Hepatocyte (in vitro differentiated cells): ENCODE data around the gene SRSF11. TPM values are rescaled to one million over a fixed set of nuclear protein-coding genes. Genes with fewer than 3 reads are reported as not detected.

Source experiments
- DNase-seq: peaks from one replicate; pipeline ENCODE4 v3.0.0-alpha.2; 2016; ENCODE audit warnings: low spot score
- H2AFZ ChIP-seq: fragments of 200-600 bp; sonication (generic); 2 replicates; pipeline ENCODE4 v1.6.0; 2016; ENCODE audit warnings: antibody characterized with exemption, mild to moderate bottlenecking
- H3K27ac ChIP-seq: fragments of 200-600 bp; sonication (generic); 2 replicates; pipeline ENCODE4 v1.5.1; 2016; ENCODE audit warnings: mild to moderate bottlenecking
- H3K27me3 ChIP-seq: fragments of 200-600 bp; sonication (generic); 2 replicates; pipeline ENCODE4 v1.6.1; 2016
- H3K36me3 ChIP-seq: fragments of 200-600 bp; sonication (generic); replicated peaks from 2 replicates; pipeline ENCODE4 v1.5.1; 2016; ENCODE audit warnings: low read depth; ENCODE audit not compliant: insufficient read depth
- H3K4me1 ChIP-seq: fragments of 200-600 bp; sonication (generic); 2 replicates; pipeline ENCODE4 v1.5.1; 2016; ENCODE audit warnings: mild to moderate bottlenecking, moderate library complexity; ENCODE audit not compliant: insufficient read depth
- H3K4me2 ChIP-seq: fragments of 200-600 bp; sonication (generic); 2 replicates; pipeline ENCODE4 v1.6.0; 2016
- H3K4me3 ChIP-seq: fragments of 200-600 bp; sonication (generic); 2 replicates; pipeline ENCODE4 v1.5.1; 2016; ENCODE audit warnings: mild to moderate bottlenecking
- H3K79me2 ChIP-seq: fragments of 200-600 bp; sonication (generic); 2 replicates; pipeline ENCODE4 v1.6.0; 2017; ENCODE audit warnings: mild to moderate bottlenecking
- H3K9me2 ChIP-seq: fragments of 200-600 bp; sonication (generic); replicated peaks from 2 replicates; pipeline ENCODE4 v1.6.0; 2017; ENCODE audit warnings: mild to moderate bottlenecking; ENCODE audit not compliant: insufficient read depth
- H3K9me3 ChIP-seq: fragments of 200-600 bp; sonication (generic); 2 replicates; pipeline ENCODE4 v1.5.1; 2016; ENCODE audit warnings: low read depth, mild to moderate bottlenecking
- H4K20me1 ChIP-seq: fragments of 200-600 bp; sonication (generic); 2 replicates; pipeline ENCODE4 v1.6.0; 2016; ENCODE audit warnings: mild to moderate bottlenecking; ENCODE audit not compliant: insufficient read depth, poor library complexity, severe bottlenecking
- EZH2 ChIP-seq: fragments of 200-600 bp; sonication (generic); IDR thresholded peaks from 2 replicates; pipeline ENCODE4 v1.6.1; 2016; ENCODE audit warnings: antibody characterized with exemption, mild to moderate bottlenecking, borderline replicate concordance
- EZH2phosphoT487 ChIP-seq: fragments of 200-600 bp; sonication (generic); IDR thresholded peaks from one replicate; pipeline ENCODE4 v1.6.1; 2018; ENCODE audit warnings: antibody characterized with exemption, mild to moderate bottlenecking, low read depth, moderate library complexity; ENCODE audit not compliant: unreplicated experiment, severe bottlenecking
- WGBS: methylation state at CpG from one replicate; pipeline ENCODE4 v1.1.6; 2016; ENCODE audit warnings: low lambda C conversion rate; ENCODE audit errors: missing lambda C conversion rate; 5-methylcytosine and 5-hydroxymethylcytosine counted together
- polyA plus RNA-seq: library from polyadenylated mRNA; unstranded; fragments of >200 nt; fragmentation: Nextera tagmentation; extraction: Ambion mirVana; gene quantifications from 2 replicates; pipeline ENCODE4 v1.2.1, GENCODE V29; 2016
- total RNA-seq: library from RNA; depleted of rRNA; stranded (reverse); fragments of >200 nt; gene quantifications from 2 replicates; pipeline ENCODE4 v1.2.3, GENCODE V29; 2014
- TF ChIP-seq, protein P1 (sequence below): fragments of 200-600 bp; sonication (generic); IDR thresholded peaks from 2 replicates; pipeline ENCODE4 v1.5.1; 2016; ENCODE audit warnings: antibody characterized with exemption, mild to moderate bottlenecking; ENCODE audit not compliant: poor library complexity

The SRSF11 gene
- total and polyA plus RNA-seq, 2 experiments from 2014 or later: 161 to 185 TPM

DNA sequence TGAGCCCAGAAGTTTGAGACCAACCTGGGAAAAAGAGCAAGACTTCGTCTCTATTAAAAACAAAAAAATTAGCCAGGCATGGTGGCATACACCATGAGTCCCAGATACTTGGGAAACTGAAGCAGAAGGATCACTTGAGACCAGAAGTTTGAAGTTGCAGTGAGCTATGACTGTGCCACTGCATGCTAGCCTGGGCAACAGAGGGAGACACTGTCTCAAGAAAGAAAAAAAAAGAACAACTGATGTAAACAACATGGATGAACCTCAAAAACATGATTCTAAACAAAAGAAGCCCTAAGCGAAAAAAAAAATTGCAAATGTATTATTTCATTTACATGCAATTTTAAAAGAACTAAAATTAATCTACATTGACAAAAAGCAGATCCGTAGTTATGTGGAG is 24.8 kb upstream of the SRSF11 start:
- no peak overlapping the region for H3K4me3 ChIP-seq
- no peak for DNase-seq
- no peaks in the 10 kb centered on the region for H3K4me1 ChIP-seq
- H3K9me2 ChIP-seq: no peaks in the 10 kb centered on the region
- TF ChIP-seq, protein P1, sequence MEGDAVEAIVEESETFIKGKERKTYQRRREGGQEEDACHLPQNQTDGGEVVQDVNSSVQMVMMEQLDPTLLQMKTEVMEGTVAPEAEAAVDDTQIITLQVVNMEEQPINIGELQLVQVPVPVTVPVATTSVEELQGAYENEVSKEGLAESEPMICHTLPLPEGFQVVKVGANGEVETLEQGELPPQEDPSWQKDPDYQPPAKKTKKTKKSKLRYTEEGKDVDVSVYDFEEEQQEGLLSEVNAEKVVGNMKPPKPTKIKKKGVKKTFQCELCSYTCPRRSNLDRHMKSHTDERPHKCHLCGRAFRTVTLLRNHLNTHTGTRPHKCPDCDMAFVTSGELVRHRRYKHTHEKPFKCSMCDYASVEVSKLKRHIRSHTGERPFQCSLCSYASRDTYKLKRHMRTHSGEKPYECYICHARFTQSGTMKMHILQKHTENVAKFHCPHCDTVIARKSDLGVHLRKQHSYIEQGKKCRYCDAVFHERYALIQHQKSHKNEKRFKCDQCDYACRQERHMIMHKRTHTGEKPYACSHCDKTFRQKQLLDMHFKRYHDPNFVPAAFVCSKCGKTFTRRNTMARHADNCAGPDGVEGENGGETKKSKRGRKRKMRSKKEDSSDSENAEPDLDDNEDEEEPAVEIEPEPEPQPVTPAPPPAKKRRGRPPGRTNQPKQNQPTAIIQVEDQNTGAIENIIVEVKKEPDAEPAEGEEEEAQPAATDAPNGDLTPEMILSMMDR: no peak
- TF ChIP-seq EZH2phosphoT487 (no peak), EZH2 (no peak)
- no peaks in the 10 kb centered on the region for H4K20me1 ChIP-seq
- H3K4me2 ChIP-seq: no peak overlapping the region
- WGBS: 89% methylated on average over 3 of the region's 3 CpGs
- no peak overlapping the region for H3K27ac ChIP-seq
- peaks cover 83% of the 10 kb centered on the region for H3K79me2 ChIP-seq
- no peaks in the 10 kb centered on the region for H3K9me3 ChIP-seq
- H2AFZ ChIP-seq: no peak overlapping the region
- H3K27me3 ChIP-seq: no peaks in the 10 kb centered on the region
- no peaks in the 10 kb centered on the region for H3K36me3 ChIP-seq

DNA sequence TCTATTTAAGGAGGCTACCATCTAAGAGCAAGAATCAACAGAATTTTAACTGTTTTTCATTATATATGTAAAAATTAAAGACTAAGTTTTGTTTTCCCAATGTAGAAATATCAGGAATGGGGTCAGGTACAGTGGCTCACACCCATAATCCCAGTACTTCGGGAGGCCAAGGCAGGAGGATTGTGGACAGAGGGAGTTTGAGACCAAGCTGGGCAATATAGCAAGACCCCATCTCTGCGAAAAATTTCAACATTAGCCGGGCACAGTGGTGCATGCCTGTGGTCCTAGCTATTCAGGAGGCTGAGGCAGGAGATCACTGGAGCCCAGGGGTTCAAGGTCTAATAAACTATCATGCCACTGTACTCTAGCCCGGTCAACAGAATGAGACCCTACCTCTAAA is 21.1 kb upstream of the SRSF11 start:
- TF ChIP-seq EZH2: no peak
- TF ChIP-seq, protein P1: no peak
- no peak for TF ChIP-seq EZH2phosphoT487
- Histone ChIP-seq H4K20me1 (no peaks in the 10 kb centered on the region), H3K4me1 (no peaks in the 10 kb centered on the region), H3K9me3 (no peaks in the 10 kb centered on the region), H3K4me2 (no peak overlapping the region), H3K4me3 (no peak overlapping the region), H3K27me3 (no peaks in the 10 kb centered on the region), H3K79me2 (peaks cover 91% of the 10 kb centered on the region), H3K27ac (no peak overlapping the region), H3K36me3 (no peaks in the 10 kb centered on the region), H3K9me2 (no peaks in the 10 kb centered on the region), H2AFZ (no peak overlapping the region)
- no peak for DNase-seq
- 99% methylated on average over 4 of the region's 4 CpGs for WGBS

DNA sequence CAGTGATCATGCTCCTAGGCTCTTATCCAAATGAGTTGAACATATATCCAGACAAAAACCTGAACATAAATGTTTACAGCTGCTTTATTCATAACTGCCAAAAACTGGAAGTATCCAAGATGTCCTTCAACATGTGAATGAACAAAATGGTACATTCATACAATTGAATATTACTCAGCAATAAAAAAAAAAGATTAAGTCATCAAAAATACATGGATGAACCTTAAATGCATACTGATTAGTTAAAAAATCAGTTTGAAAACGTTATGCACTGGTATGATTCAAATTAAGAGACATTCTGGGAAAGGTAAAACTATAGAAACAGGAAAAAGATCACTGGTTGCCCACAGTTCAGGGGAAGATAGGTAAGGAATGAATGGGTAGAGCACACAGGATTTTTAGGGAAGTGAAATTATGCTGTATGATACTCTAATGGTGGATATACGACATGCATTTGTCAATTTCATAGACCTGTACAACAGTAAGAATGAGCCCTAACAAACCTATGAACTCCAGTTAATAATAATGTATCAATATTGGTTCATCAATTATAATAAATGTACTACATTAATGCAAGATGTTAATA is 18.9 kb upstream of the SRSF11 start:
- no peak overlapping the region for H3K27ac ChIP-seq
- no peaks in the 10 kb centered on the region for H3K9me3 ChIP-seq
- WGBS: 78% methylated on average over 2 of the region's 2 CpGs
- peaks cover 6% of the 10 kb centered on the region for H3K4me1 ChIP-seq
- peaks cover 91% of the 10 kb centered on the region for H3K79me2 ChIP-seq
- H3K4me3 ChIP-seq: no peak overlapping the region
- DNase-seq: no peak
- no peaks in the 10 kb centered on the region for H3K36me3 ChIP-seq
- no peaks in the 10 kb centered on the region for H3K9me2 ChIP-seq
- no peak overlapping the region for H2AFZ ChIP-seq
- H3K4me2 ChIP-seq: no peak overlapping the region
- TF ChIP-seq, protein P1: no peak
- TF ChIP-seq EZH2phosphoT487: no peak
- TF ChIP-seq EZH2: no peak
- H3K27me3 ChIP-seq: no peaks in the 10 kb centered on the region
- H4K20me1 ChIP-seq: no peaks in the 10 kb centered on the region
